HG03469 (cell line): ENCODE measurements around the gene S100A9.
"Not testable (repeated sequence)": the region's sequence is repeated elsewhere in the genome, so short reads cannot be mapped to it uniquely, and the experiment has no call there.

Experiments used
- ATAC-seq: cut with Tn5 transposase; IDR thresholded peaks from one replicate; pipeline ENCODE4 v1.9.1; 2021; ENCODE audit warnings: mild to moderate bottlenecking, moderate library complexity, moderate number of reproducible peaks; ENCODE audit not compliant: unreplicated experiment

Gene S100A9

GRCh38 chr1:153344718-153345025, 13.0 kb upstream of the S100A9 start:
- no peak for ATAC-seq

DNA sequence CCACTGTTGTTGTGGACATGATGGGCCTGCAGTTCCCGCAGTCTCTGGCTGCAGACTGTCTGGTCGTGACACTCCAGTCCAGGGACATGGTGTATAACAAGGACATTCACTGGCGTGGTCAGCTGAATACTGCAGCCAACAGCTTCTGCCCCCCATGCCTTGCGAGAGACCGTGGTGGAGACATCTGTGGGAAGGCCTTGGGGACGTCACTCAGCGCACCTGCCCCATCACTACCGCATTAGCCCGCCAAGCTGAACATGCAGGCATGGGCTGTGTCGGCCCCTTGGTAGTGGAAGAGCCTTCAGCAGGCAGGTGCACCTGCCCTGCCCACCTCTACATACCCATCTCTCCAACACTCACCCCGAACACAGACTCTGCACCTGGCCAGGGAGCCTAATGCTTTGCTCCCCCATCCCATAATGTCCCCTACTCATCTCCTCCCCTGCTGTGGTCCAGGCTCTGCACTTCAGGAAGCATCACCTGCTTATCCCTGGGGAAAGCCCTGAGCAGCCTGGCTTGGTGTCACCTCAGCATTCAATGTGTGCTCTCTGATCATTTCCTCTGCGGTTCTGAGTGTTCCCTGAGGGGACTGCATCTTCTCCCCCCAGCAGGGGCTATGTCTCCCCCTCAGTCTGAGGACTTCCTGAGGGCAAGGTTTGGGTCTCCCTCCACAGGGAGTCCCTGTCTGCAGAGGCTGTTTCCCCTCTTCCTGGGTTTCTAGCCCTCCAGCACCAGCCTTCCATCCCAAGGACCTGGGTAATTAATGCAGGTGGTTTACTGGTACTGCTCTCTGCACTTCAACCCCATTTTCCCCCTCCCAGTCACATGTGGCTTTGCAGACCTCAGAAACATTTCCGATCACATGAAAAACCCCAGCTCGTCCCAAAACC, 12.2 kb upstream of the S100A9 start:
- no peak for ATAC-seq

- no peak for ATAC-seq
These were observed 11.5 kb upstream of the S100A9 start for GRCh38 chr1:153346077-153346723.

DNA sequence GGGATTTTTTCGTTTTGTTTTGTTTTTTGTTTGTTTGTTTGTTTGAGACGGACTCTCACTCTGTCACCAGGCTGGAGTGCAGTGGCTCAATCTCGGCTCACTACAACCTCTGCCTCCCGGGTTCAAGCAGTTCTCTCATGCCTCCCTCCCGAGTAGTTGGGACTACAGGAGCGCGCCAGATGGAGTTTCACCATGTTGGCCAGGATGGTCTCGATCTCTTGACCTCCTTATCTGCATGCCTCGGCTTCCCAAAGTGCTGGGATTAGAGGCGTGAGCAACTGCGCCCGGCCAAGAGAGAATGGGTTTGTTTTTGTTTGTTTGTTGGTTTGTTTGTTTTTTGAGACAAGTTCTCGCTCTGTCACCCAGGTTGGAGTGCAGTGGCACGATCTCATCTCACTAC, 10.6 kb upstream of the S100A9 start:
- not testable (repeated sequence) for ATAC-seq

DNA sequence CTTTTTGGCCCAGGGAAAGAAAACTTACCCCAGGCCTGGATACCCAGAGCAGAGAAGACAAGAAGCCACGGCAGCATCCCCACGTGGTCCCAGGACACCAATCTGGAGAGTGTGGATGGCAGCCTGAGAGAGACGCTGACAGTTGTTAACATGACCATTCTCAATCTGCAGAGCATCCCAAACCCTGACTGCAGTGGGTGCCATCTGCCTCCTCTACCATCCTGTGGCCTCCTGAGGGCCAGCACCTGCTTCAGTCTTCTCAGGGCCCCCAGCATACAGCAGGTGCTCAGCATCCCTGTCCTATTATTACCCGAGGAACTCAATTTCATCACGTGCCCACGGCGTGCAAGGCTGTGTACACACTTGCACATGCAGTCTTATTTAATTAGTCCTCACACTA, 9.8 kb upstream of the S100A9 start:
- no peak for ATAC-seq

DNA sequence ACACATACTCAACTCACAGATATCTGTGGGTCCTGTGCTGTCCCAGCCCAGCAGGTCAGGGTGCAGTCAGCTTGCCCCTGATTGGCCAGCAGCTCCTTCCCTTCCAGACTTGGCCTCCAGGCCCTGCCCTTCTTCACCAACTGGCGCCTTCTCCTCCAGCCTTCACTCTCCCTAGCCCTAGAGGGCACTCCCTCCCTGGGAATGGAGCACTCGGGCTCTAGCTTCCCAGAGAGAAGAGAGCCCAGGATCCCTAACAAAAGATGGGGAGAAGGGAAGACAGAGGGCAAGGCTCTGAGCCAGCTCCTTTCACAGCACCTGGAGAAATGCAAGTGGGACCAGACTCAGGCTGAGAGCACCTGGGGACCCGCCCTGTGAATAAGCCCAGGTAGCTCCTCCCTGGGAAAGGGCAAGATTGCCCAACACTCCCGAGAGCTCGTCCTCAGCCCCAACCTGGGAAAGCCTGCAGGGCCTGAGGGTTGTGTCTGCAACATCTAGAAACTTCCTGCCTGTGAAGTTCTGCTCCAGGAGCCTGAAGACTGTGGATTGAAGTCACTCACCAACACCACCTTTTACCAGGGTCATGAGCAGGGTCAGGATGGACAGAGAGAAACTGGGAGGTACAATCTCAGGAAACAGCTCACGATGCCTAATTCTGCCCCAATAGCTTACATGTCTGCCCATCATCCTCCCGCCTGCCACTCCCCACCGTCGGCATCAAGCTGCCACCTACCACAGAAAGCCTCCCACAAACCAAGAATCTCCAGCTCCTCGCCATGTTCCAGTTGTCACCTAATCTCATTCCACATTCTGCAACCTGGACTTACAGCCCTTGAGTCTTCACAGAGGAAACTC, 8.9 kb upstream of the S100A9 start, which contains the start of gene PGLYRP4:
PGLYRP4 (minus strand) TSS at position 331 of the 852 bp plus-strand sequence. CDS start 909 bp downstream, outside the sequence.
- ATAC-seq, result no peak

GRCh38 chr1:153349363-153350320, 8.0 kb upstream of the S100A9 start:
- ATAC-seq, result no peak

GRCh38 chr1:153350321-153350957, 7.2 kb upstream of the S100A9 start:
- no peak for ATAC-seq

DNA sequence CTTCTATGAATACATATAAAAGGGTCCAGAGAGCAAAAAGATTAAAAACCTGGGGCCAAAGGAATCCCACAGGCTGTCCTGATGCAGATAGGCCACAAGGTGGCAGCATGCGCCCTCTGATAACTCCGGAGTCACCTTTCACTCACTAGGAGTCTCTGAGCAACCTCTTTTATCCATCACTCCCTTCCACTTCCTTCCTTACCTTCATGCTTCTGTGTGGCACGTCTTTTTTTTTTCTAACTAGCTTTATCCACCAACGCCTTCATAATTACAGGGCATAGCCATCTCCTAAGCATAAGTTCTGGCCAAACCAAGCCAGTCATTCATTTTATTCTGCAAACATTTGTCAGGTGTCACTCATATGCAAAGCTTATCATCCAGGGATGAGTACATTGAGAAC, 5.1 kb upstream of the S100A9 start:
- ATAC-seq, result no peak

- ATAC-seq, result no peak
These were observed 4.3 kb upstream of the S100A9 start for GRCh38 chr1:153353226-153353947.

GRCh38 chr1:153354515-153355193, 3.0 kb upstream of the S100A9 start:
- no peak for ATAC-seq

DNA sequence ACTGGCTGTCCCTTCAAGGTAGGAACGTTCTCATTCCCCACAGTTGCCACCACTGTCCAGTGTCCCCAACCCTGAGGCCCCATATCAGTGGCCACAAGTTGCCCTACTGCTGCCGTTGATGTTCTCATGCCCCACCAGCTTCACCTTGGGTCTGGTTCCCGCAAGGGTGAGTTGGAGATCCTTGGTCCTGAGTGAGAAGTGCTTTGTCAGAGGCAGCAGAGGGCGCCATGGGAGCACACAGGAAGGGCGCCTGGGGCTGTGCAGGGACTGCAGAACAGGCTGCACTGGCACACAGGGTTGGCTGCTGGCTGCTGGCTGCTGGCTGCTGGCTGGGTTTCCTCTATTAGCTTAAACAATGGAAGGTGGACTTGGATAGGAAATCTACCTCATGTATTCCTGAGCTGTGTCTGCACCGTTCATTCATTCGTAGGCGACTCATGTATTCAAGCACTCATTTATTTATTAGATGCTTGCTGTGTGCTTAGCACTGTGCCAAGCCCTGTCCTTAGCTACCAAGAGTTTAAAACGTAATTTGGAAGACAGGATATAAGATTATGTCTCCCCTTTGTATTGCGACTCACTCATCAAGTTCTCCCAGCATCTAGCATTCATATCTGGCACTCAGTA, 2.1 kb upstream of the S100A9 start:
- ATAC-seq, result no peak

- no peak for ATAC-seq
These were observed 1.1 kb upstream of the S100A9 start for GRCh38 chr1:153356392-153357075.

DNA sequence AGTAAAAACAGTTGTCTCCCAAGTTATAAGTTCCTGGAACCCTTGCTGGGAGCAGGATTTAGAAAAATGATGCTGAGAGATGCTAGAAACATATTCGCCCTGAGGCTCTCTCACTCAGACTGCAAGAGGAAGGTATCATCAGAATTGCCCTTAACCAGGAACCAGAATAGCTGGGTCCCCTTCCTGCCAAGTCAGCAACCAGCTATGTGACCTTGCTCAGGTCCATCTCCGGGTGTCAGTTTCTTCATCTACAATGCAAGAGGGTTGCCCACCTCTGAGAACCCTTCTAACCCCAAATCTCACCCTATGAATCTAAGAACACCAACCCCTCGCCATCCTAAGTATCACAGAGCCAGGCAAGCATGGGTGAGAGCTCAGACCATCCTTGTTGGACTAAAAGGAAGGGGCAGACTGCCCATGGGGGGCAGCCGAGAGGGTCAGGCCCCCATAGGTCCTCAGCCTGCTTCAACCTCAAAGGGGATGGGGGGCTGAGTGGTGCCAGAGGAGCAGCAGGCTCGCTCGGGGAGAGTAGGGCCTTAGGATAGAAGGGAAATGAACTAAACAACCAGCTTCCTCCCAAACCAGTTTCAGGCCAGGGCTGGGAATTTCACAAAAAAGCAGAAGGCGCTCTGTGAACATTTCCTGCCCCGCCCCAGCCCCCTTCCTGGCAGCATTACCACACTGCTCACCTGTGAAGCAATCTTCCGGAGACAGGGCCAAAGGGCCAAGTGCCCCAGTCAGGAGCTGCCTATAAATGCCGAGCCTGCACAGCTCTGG, 390 bp upstream of the S100A9 start:
- no peak for ATAC-seq

GRCh38 chr1:153358691-153358975, 979 bp downstream of the S100A9 start:
- ATAC-seq, result no peak

DNA sequence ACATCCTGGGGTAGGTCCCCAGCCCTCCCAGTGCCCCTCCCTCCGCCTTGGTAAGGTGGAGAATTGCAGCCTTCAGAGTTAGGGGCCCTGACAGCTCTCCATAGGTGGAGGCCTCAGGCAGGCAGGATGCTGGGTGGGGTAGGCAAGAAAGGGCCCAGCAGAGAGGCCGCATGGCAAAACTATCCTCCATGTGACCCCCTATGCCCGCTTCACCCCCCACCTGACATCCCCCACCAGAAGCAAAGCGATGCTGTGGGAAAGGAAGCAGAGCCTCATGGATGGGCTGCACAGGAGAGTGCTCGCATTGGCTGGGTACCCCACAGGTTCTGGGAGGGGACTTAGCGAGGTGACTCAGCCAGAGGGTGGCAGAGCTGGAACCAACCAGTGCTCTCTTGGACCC, 1.6 kb downstream of the S100A9 start:
- no peak for ATAC-seq

- no peak for ATAC-seq
These were observed 2.5 kb downstream of the S100A9 start for GRCh38 chr1:153360190-153360589.
